ENCODE data around the gene YDJC.

- no peak for TF ChIP-seq CTCF (IDR thresholded peaks at IDR 0.05; ENCODE audit: insufficient read depth, low read depth, low read length)
- no peak for TF ChIP-seq EZH2 (IDR thresholded peaks at IDR 0.05; ENCODE audit: insufficient read depth, low read length)
Observed at GRCh38 chr22:21626073-21626734, 3.6 kb downstream of the YDJC start.
